LoVo (cell line): ENCODE measurements around the gene SLC7A1.

Experiments
- DNase-seq: peaks from one replicate; pipeline ENCODE4 v3.0.0-alpha.2; 2016; ENCODE audit warnings: low spot score

The SLC7A1 gene

GRCh38 chr13:29530901-29531300, 64.6 kb downstream of the SLC7A1 start:
- DNase-seq: no peak

DNA sequence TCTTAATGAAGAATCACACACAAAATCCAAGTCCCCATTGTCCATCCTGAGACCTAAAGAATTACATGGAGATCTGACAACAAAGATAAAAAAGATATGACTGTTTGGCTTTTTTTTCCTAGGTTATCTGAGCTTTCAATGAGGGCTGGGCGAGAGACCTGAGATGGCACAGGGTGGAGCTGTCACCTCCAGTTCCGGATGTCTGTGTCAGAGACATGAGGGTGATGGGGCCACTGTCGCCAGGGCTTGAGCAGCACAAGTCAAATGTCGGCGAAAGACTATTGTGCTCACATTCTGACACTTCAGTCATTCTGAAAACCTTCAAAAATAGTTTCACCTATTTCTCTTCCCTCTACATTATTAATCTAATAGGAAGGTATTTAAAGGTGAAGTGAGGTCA, 65.7 kb downstream of the SLC7A1 start:
- DNase-seq: no peak

GRCh38 chr13:29527916-29528315, 67.6 kb downstream of the SLC7A1 start:
- DNase-seq: no peak

DNA sequence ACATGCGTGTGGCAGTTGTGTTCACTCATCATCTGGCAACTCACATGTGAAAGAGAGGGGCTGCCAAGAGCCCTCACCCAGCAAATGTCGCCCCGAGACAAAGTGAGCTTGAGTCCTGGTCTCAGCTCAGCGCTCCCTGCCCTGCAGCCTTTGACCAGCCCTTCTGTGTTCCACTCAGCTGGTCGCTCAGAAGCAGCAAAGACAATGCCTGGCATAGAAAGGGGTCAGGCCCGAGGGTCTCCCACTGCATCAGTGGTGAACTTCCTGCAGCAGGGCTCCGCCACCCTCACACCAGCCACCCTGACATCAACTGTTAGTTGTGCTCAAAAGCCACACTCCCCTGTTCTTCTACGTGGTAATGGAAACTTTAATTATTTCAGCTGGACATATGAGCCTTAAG, 68.0 kb downstream of the SLC7A1 start:
- no peak for DNase-seq

- DNase-seq: no peak
These were observed 68.7 kb downstream of the SLC7A1 start for GRCh38 chr13:29526741-29527140.

- no peak for DNase-seq
These were observed 69.7 kb downstream of the SLC7A1 start for GRCh38 chr13:29525757-29526156.

- no peak for DNase-seq
These were observed 70.8 kb downstream of the SLC7A1 start for GRCh38 chr13:29524641-29525040.

- DNase-seq: no peak
These were observed 71.3 kb downstream of the SLC7A1 start for GRCh38 chr13:29524176-29524575.

DNA sequence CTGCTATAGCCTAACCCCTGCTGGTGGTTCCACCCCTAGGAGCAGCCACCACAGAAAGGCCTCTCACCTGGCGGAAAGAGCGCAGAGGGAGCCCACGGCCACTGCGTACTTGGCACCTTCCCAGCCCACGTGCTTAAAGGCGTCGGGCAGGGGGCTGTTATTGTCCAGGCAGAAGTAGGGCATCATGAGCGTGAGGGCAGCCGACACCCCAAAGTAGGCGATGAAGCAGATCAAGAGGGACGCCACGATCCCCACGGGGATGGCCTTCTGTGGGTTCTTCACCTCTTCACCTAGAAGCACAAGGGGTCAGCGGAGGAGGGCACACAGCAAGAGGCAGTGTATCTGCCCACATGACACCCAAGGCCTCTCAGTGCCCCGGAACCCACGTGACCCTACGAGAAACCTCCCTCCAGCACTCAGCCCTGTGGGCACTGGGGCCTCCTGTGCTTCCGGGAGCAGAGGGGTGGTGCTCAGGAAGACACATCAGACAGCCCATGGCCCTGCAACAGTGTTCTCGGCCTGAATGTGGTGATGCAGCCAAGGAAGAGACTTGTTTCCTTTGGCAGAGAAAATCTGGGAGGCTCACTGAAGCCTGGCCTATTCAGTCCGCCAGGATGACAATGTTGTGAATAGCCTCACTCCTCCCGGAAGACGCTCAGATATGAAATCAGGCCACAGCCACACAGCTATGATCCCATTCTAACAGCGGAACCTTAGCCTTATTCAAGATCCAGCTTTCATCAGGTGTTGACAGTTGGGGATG, 72.1 kb downstream of the SLC7A1 start:
- DNase-seq: no peak

DNA sequence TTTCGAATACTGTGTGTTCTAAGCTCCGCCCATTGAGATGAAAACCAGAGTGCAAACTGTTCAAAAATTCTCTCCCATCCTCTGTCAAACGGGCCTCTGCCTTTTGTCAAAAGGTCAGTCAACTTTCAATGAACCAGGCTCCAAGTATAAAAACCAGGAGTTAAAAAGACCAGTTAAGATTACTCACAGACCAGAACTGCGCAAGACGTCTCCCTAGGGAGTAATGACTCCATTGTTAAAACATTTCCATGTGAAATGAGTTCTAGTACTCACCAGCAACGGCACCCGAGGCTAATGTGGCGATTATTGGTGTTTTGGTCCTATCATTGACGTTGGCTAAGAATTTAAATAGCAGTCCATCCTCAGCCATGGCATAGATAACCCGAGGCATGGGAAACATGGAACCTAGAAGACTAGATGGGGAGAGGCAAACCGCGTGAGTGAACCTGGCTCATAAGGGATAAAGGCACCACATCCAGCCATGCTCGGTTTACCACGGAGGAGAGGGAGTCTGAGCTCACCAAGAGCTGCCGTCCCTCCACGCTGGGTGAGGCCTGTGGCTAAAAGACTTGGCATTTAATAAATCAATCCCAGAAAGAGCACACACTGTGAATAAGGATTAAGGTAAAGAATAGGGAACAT, 73.3 kb downstream of the SLC7A1 start:
- DNase-seq: no peak

- DNase-seq: no peak
These were observed 74.2 kb downstream of the SLC7A1 start for GRCh38 chr13:29521336-29521735.

GRCh38 chr13:29520671-29521070, 74.8 kb downstream of the SLC7A1 start:
- DNase-seq: no peak

DNA sequence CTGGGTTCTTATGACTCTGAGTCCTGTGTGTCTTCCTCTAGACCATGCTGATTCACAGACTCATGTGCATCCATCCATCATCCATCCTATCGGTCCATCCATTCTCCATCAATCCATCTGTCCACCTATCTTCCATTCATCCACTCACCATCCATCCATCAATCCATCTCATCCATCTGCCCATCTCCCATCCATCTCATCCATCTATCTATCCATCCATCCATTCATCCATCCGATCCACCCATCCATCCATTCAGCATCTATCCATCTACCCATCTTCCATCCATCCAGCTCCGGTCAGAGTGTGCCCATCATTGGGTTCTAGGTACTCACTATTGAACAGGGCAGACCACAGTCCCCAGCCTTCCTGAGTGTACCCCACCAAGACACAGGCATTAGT, 75.6 kb downstream of the SLC7A1 start:
- DNase-seq: no peak

GRCh38 chr13:29516880-29517279, 78.6 kb downstream of the SLC7A1 start:
- DNase-seq: no peak

- no peak for DNase-seq
These were observed 79.5 kb downstream of the SLC7A1 start for GRCh38 chr13:29516012-29516411.

GRCh38 chr13:29515372-29515771, 80.1 kb downstream of the SLC7A1 start:
- DNase-seq: no peak

DNA sequence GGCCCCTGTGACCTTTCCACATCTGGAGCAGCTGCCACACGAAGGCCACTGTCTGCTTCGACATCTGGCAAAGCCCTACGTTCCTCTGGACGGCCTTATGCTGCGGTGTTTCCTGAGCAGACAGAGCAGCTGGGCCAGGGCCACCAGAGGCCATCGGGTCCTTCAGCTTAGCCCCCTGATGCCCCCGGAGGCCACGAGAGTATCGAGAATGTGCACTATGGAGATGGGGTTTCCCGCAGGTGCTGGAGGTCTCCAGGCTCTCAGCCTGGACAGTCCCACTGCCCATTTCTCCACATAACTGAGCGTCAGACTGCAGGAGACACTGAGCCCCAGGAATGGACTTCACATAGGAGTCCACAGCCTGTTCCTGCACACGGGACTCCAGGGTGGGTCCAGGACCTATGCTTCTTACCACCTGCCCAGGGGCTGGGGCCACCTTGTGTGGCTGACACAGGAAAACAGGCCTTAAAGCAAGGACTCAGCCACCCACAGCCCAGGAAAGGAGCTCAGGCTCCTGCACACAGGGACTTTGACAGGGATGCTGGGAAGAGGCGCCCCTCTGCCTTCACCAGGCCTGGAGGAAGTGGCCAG, 80.7 kb downstream of the SLC7A1 start:
- no peak for DNase-seq

DNA sequence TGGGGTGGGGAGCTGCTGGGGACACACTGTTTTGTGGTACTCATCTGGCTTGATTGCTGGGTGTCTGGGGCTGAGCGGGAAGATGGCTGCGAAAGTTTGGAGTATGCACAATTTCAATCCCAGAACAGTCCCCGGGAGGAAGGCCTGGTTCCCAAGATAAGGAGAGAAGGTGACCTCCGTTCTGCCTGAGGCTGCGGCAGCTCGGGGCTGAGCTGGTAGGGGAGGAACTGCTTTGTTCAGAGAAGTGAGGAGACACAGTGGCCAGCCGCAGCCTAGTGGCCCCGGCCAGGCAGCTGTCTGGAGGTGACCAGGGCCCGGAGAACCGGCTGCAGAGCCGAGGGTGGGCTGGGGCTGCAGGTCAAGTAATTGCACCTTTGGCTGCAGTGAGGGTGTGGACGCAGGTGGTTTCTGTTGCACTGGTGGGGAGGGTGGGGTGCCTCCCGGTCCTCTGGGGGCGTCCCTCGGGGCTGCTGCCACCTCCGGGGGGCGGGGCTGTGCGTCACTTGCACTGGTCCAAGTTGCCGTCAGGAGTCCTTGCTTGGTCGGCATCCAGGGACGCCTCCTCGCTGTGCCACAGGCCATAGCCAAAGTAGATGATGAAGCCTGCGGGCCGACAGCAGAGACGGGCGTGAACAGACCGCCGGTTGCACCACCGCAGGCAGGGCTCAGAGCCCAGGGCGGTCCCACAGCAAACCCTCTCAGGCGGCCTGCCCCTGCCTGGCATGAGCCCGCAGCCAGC, 81.3 kb downstream of the SLC7A1 start:
- no peak for DNase-seq

DNA sequence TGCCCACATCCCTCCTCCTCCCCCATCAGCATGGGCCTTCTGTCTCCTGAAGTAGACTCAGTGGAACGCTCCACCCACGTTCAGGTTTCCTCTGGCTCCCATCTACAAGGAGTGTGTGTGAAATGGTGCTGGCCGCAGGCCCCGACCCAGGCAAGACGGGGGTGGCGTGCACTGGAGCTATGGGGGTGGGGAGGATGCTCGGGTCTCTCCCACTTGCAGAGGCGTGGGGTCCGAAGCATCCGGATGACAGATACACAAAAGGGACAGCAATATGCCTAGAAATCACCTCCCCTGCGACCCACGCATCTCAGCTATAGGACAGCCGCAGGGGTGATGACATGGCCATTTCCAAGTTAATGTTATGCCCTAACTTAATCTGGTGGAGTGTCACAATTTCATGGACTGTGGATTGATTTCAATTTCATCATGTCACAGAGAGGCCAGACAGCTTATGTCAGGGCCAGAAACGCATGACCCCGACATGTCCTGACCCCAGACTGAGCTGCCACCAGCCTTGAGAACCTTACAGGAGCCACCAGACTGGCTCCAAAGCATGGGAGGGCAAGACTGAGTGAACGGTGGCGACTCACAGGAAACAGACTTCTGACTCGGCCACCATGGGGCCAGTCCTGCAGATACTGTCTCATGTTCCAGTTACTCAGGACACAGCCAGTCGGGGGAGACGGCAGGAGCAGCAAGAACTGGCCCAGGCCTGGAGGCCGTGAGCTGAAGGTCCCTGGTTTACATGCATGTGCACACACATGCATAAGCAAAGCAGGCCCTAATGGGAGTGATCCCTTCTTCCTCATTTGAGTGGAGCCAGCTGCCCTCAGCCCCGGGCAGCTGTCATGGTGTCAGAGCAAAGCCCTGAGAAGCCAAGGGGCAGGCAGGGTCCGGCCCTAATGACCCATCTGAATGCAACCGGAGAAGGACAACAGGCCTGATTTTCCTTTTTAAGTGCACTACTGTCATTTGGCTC, 82.2 kb downstream of the SLC7A1 start:
- no peak for DNase-seq

- no peak for DNase-seq
These were observed 83.5 kb downstream of the SLC7A1 start for GRCh38 chr13:29511980-29512379.

GRCh38 chr13:29511106-29511796, 84.2 kb downstream of the SLC7A1 start:
- DNase-seq: no peak
